Raji (cell line): ENCODE data around the gene HSPH1.
A peak's percentile ranks its signal among the peaks of the same experiment; 100 is the strongest.

ENCODE experiments used
- POLR2A ChIP-seq: IDR thresholded peaks from 2 replicates; pipeline ENCODE4 v1.6.1; 2011; ENCODE audit warnings: low read depth, low read length, control low read depth; ENCODE audit not compliant: insufficient read depth

HSPH1 gene

DNA sequence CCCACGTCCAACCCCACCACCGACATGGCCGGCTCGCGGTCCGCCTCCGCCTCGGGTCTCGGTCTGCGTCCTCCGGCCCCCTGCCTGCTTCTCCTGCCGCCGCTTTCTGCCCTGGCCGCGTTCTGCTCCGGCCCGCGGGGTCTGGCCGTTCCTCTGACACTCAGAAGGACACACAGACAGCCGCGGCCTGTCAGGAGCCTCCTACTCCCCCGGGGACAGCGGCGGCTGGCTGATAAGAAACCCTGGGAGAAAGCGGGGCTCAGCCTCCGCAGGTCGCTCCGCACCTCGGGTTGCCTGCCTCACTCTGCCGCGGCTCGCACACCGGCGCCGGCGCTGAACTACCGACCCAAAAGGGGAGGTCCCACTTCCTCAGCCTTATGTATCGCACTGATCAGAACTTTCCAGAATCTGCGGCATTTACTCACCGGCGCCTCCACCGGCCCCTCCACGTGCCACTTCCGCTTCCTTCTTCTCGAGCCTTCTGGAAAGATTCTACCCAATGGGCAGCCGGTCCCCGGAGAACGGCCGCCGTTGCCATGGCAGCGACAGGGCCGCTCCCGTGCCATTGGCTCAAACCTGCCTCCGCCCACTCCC lies at the start of gene HSPH1:
TSS of gene HSPH1 (minus strand) at position 348 of the 594 bp plus-strand sequence. CDS start at position 26, 322 bp downstream.
- TF ChIP-seq POLR2A, result peak; percentile 87

DNA sequence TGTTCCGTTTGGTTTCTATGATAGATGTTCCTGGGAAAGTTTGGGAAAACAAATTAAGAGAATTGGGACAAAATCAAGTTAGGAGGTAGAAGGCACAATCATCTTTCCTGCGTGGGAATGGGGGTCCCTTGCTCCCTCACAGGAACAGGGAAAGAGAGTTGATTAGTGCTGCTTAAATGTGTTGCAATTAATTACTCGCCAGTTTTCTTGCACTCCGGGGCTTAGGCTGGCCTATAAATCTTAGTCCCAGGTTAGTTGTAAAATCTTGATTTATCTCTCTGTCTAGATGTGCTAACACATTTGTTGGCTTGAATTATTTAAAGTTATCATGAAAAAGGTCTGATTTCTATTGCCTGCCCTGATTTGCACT lies 48.1 kb upstream of the HSPH1 start:
- TF ChIP-seq POLR2A, result no peak

DNA sequence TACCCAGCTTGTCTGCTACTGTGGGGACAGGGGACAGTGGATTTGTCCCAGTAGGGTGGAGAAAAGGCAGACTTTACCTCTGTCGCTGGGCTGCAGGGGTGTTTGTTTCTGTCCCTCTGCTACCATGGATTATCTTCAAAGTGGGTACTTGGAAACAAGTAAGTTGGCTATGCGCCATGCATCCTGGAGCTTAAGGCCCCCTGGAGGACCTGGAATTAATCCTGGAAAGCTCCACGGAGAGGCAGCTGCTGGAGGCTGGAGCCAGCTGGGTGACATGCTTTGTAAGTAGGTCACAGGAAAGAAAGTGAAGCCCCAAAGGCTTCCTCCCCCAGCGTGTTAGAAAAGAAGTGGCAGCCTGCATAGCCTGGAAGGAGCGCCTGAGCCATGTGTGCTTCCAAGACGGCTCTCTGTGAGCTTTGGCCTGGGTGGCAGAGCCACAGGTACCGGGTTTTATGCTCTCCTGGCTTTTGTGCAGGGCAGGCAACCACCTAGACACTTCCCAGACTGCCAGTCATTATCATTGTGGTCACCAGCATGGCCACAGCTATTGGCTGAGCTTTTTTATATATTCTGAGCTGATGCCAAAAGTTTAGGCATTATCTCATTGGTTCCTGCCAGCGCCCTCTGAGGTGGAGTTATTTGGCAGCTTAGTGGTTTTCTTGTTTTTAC lies 47.6 kb upstream of the HSPH1 start:
- TF ChIP-seq POLR2A, result peak; percentile 56; the same call in 1 of the 2 replicates

DNA sequence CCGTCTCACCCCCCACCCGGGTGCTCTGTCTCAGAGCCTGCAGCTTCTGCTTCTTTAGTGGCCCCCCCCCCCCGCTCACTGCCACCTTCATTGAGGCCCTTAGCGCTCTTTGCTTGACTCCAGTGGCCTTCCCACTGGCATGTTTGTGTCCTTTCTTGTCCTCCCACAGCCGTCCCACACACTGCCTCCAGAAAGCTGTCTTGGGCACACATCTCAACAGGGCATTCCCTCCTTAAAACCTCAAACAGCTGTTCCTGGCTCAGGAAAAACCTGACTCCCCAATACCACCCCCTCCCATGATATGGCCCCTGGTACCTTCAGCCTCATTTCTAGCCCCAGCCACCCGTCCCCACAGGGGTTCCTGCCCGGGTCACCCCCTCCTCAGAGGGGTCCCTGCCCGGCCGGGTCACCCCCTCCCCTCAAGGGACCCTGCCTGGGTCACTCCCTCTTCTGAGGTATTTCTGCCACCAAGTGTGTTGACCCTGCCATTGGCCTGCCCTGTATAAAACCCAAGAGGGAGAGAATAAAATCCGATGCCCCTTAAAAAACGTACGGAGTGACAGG lies 46.9 kb upstream of the HSPH1 start:
- no peak for TF ChIP-seq POLR2A

DNA sequence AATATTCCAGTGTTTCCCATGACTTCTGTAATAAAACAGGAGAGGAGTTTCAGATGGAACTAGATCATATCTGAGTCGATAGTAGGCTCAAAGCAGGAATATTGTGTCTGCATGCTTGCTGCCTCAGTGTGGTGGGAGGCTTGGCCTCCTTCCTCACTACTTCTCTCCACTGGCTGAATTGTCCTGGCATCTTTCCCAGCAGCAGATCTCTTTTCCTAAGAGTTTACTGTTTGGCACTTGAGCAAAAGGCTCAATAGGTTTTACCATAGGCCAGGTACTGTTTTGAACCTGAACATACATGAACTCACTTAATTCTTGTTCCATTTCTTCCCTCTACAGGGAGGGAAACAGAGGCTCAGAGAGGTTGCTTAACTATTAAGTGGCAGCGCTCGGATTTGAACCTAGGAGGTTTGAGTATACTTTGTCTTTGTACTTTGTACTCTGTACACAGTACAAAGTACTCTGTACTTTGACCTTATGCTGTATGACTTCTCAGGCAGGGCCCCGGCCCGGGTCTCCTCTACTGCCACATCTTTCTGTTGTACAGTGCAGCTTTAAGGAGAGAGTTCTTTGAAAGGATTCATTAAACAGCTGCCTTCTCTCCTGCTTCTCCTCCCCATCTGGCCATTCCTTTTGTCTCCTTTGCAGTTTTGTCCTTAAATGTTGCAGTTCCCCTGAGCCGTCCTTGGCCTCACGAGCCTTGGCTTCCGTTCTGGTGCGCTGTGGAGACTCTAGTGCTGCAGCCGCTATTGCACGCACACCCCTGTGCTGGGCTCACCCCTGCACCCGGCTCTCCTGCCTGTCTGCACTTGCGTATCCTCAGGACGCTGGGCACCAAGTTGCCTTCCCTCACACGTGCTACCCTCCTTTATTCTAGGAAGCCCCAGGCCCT lies 46.2 kb upstream of the HSPH1 start:
- no peak for TF ChIP-seq POLR2A

DNA sequence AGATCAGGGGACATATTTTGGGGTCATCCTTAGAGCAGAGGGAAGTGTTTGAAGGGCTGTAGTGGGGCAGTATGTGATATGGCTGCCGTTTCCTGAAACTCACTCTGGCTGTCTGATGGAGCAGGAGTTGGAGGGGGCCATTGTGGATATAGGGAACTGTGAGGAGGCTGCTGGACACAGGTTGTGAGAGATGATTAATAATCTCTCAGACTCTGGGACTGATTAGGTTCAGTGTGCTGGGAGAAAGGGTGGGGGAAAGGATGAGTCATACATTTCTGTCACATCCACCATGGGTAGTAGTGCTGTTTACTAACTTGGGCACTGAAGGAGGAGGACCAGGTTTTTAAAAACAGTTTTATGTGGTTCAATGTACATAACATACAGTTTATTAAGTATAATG lies 42.9 kb upstream of the HSPH1 start:
- no peak for TF ChIP-seq POLR2A

DNA sequence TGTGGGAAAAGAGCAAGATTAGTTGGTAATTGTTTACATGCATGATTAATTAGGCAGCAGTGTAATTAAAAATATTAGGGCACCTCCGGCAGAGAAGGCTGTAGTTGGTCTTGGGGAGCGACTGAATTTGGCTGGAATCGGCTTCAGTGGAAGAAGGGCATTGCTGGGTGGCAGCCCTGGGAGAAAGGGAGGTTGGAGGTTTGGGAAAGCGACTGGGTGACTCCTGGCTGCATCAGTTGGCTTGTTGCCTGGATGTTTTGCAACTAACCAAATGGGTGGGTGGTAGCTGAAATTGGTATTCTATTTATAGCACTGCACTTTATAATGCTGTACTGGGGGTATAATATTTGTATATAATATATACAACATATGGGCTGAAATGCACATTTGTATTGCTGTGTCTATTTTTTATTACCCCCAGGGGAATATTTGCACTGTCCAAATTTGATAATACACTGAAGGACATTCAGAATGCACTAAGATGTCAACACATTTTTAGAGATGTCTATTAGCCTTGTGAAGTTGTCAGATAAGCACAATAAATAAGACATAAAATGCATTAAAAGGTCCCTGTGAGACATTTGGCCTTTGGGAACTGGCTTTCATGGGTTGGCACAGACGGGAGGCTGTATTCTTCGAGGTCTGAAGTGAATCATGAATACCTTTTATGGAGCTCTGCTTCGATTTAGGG lies 39.8 kb upstream of the HSPH1 start:
- peak; percentile 59 for TF ChIP-seq POLR2A

DNA sequence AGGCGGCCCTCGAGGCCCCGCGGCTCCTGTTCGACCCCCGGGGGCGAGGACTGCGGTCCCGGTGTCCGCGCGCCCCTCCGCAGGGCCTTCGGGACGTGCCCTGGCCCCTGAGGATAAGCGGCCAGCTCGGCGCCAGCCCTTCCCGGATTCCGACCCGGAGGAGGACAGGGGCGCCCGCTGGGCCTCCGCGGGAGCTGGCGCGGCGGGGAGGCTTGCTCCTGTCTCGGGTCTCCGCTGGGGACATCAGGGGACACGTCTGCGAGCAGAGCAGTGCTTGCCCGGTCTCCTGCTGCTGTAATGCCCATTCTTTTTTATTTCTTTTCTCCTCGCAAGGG lies 38.9 kb upstream of the HSPH1 start:
- no peak for TF ChIP-seq POLR2A

DNA sequence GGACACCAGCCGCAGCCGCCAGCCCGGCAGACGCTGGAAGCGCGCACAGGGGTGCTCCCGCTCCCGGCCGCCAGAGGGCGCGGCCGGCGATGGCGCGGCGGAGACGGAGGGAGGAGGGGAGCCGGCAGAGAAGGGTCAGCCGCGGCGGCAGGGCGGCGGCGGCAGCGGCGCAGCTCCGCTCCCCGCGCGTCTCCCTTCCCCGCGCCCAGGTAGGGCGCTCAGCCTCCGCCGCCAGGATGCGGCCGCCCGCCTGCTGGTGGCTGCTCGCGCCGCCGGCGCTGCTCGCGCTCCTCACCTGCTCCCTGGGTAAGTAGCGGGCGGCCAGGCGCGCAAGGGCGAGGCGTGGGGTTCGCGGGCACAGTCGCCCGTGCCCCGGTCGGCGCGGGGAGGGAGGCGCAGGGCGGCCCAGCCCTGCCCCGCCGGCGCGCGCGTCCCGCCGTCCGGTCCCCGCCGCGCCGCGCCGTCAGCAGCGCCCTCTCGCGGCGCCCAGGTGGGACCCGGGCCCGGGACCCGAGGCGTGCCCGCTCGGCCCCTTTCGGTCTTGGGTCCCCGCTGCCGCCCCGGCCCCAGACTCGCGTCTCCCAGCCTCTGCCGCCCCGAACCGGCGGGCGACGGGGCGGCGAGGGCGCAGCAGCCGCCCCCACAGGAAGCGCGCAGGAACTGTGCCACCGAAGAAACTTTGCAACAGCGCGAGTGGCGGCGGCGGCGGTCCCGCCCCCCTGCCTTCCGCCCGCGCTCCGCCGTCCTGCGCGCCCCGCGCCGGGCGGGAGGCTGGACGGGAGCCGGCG lies 38.3 kb upstream of the HSPH1 start, which contains the start of gene B3GLCT:
TSS of gene B3GLCT (plus strand) at position 127 of the 788 bp plus-strand sequence. CDS start at position 237, 110 bp downstream.
- TF ChIP-seq POLR2A, result peak; percentile 54

DNA sequence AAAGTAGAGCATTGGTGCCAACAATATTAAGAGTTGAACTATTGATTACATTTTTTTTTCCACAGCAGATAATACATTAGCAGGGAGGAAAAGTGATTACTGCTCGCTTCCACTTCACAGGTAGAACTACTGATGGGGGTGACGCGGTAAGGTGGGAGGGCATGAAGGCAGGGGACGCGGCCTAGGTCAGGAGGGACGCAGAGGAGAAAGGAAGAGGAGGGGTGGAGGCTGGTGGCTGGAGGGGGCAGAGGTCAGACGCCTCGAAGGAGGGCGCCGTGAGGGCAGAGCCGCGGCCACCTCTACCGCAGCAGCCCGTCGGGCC lies 37.8 kb upstream of the HSPH1 start:
- no peak for TF ChIP-seq POLR2A

DNA sequence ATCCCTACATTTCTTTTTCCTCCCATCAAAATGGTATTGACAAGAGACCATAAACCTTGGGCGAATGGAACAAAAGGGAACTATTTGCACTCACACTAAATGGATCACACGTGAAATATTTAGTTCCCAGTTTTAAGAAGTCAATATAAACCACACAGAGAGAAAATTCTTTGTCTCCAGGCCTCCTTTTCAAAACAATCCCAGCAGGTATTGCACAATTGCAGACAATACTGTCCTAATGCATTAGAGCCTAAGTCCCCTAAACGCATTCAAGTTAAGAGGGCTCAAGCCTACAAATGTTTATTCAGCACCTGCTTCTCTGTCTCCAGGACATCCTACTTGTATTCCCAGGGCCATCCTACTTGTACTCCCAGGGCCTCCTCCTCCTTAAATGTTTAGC lies 36.8 kb upstream of the HSPH1 start:
- TF ChIP-seq POLR2A, result no peak

DNA sequence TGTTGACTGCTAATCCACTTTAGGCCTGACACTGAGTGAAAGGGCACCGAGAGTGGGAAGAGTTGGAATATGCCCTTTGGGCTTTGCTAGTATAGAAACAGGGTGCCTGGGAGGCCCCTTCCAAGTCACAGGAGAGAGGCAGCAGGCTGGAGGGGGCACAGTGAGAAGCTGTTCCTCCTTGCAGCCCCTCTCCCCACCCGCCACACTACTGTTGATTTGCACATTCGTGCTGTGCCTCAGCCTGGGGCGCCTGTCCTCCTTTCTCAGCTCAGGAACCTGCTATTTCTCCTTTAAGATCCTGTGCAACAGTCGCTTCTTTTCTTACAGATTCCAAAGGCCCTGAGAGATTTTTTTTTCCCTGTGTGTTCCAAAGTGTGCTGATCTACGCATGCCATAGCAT lies 35.3 kb upstream of the HSPH1 start:
- no peak for TF ChIP-seq POLR2A

DNA sequence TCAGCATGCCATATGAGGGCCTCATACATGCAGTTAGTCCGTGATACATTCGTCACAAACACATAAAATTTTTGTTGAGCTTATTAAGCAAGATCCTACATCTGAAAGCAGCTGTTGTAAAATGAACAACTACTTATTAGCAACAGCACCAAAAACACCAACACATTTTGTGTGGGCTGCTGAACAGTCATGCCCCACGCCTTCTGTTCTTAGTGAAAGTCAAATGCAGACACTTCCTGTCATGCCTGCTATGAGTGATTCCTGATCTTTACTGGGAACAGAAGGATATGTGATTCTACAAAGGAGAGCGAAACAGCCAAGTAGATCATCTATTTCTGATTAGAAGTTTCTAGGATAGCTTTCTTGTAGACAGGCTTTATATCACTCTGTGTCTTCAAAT lies 33.9 kb upstream of the HSPH1 start:
- TF ChIP-seq POLR2A, result no peak

DNA sequence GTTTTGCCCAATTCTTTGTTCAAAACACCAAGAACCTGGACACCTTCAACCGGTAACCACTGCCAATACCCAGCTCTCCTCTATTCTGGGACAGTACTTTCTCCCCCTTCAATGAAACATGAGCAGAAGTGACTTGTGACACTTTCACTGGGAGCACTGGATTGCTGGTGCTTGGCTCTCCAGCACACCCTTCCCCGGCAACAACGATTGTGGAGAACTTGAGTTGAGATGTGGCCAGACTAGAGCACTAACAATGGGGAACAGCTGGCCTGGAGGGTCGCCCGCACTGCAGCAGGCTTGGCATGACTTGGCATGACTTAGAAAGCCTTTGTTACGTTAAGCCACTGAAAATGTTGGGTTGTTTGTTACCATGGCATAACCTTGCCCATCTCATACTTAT lies 30.6 kb upstream of the HSPH1 start:
- TF ChIP-seq POLR2A, result no peak

DNA sequence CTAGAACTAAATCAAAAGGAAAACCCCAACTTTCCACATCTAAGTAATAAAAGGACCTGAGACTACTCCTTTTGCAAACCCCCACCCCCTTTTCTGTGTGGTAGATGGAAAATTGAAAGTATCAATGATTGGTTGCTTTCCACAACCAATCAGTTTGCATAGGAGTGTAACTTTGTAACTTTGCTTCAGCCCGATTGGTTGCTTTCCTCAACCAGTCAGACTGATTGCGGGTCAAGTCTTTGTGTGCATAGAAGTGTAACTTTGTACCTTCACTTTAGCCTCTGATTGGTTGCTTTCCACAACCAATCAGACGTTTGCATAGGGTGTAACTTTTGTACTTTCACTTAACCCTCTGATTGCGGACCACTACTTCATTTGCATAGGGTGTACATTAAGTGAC lies 30.0 kb upstream of the HSPH1 start:
- TF ChIP-seq POLR2A, result no peak
